HG02759 (cell line): ENCODE results near the gene CD2BP2.

ENCODE experiments used
- ATAC-seq: cut with Tn5 transposase; IDR thresholded peaks from one replicate; pipeline ENCODE4 v1.9.1; 2021; ENCODE audit warnings: mild to moderate bottlenecking, moderate library complexity; ENCODE audit not compliant: unreplicated experiment

Gene CD2BP2

GRCh38 chr16:30365200-30365599 lies 10.1 kb upstream of the CD2BP2 start:
- no peak for ATAC-seq

GRCh38 chr16:30361180-30361579 lies 6.1 kb upstream of the CD2BP2 start:
- no peak for ATAC-seq

- no peak for ATAC-seq
Measured at GRCh38 chr16:30359871-30360170, 4.7 kb upstream of the CD2BP2 start.

- ATAC-seq = no peak
Measured at GRCh38 chr16:30358990-30359870, 4.1 kb upstream of the CD2BP2 start.

GRCh38 chr16:30358577-30358936 lies 3.4 kb upstream of the CD2BP2 start:
- no peak for ATAC-seq

GRCh38 chr16:30357715-30358576 lies 2.8 kb upstream of the CD2BP2 start:
- no peak for ATAC-seq

- no peak for ATAC-seq
Measured at GRCh38 chr16:30357085-30357714, 2.1 kb upstream of the CD2BP2 start.

GRCh38 chr16:30356401-30357084 lies 1.4 kb upstream of the CD2BP2 start:
- no peak for ATAC-seq

- no peak for ATAC-seq
Measured at GRCh38 chr16:30355954-30356308, 823 bp upstream of the CD2BP2 start.

GRCh38 chr16:30354423-30355143 lies 525 bp downstream of the CD2BP2 start:
- ATAC-seq = no peak

GRCh38 chr16:30353438-30354129 lies 1.5 kb downstream of the CD2BP2 start:
- no peak for ATAC-seq

GRCh38 chr16:30352488-30353401 lies 2.4 kb downstream of the CD2BP2 start:
- no peak for ATAC-seq

GRCh38 chr16:30351586-30352419 lies 3.3 kb downstream of the CD2BP2 start:
- ATAC-seq = no peak

GRCh38 chr16:30351001-30351441 lies 4.1 kb downstream of the CD2BP2 start:
- ATAC-seq = no peak

- ATAC-seq = peak; percentile 46
Measured at GRCh38 chr16:30350134-30350871, 4.8 kb downstream of the CD2BP2 start.

GRCh38 chr16:30349675-30350074 lies 5.4 kb downstream of the CD2BP2 start:
- ATAC-seq = peak; percentile 52

- ATAC-seq = no peak
Measured at GRCh38 chr16:30348929-30349328, 6.2 kb downstream of the CD2BP2 start.
